Measurements from ENCODE around the gene MAST2. TPM values are rescaled to one million over a fixed set of nuclear protein-coding genes. Genes with fewer than 3 reads are reported as not detected.

The MAST2 gene
- total RNA-seq, 4 donors from 2014 or later: 31.1 to 76.9 (median 73.4) TPM

- no peaks in the 10 kb centered on the region for H3K27me3 ChIP-seq
- peaks cover 0 to 29% of the 10 kb centered on the region in 2 donors for H3K36me3 ChIP-seq
- H3K9me3 ChIP-seq: no peaks in the 10 kb centered on the region
- H3K4me3 ChIP-seq: no peak overlapping the region
- H3K4me1 ChIP-seq: no peaks in the 10 kb centered on the region
- TF ChIP-seq POLR2AphosphoS5 (IDR thresholded peaks at IDR 0.05): no peak
- no peak for TF ChIP-seq CTCF (IDR thresholded peaks at IDR 0.05)
- no peak for TF ChIP-seq EP300 (IDR thresholded peaks at IDR 0.05)
- TF ChIP-seq POLR2A (IDR thresholded peaks at IDR 0.05): no peak
- 93 to 100% methylated on average over 1 to 3 of the region's 7 CpGs for WGBS, 2 donors (ENCODE audit: low coverage in 1 of 2)
- H3K27ac ChIP-seq: no peak overlapping the region
- no peak for ATAC-seq
Measured at GRCh38 chr1:46019348-46019747, 215.9 kb downstream of the MAST2 start.

GRCh38 chr1:46020010-46020409 lies 216.6 kb downstream of the MAST2 start:
- ATAC-seq: peak; percentile 28
- H3K36me3 ChIP-seq: peaks cover 0 to 35% of the 10 kb centered on the region in 2 donors
- H3K27ac ChIP-seq: no peak overlapping the region
- H3K4me1 ChIP-seq: no peaks in the 10 kb centered on the region
- TF ChIP-seq CTCF (IDR thresholded peaks at IDR 0.05) (no peak), POLR2A (IDR thresholded peaks at IDR 0.05) (no peak), POLR2AphosphoS5 (IDR thresholded peaks at IDR 0.05) (no peak), EP300 (IDR thresholded peaks at IDR 0.05) (no peak)
- H3K9me3 ChIP-seq: no peaks in the 10 kb centered on the region
- no peak overlapping the region for H3K4me3 ChIP-seq
- WGBS, 2 donors (ENCODE audit: low coverage in 1 of 2): 45 to 92% methylated on average over 2 to 4 of the region's 4 CpGs
- H3K27me3 ChIP-seq: no peaks in the 10 kb centered on the region

GRCh38 chr1:46021046-46021996 lies 217.9 kb downstream of the MAST2 start:
- peaks cover 0 to 37% of the 10 kb centered on the region in 2 donors for H3K36me3 ChIP-seq
- H3K27ac ChIP-seq: no peak overlapping the region
- no peak for TF ChIP-seq EP300 (IDR thresholded peaks at IDR 0.05)
- no peak for TF ChIP-seq POLR2A (IDR thresholded peaks at IDR 0.05)
- no peak for TF ChIP-seq CTCF (IDR thresholded peaks at IDR 0.05)
- no peak for TF ChIP-seq POLR2AphosphoS5 (IDR thresholded peaks at IDR 0.05)
- H3K9me3 ChIP-seq: no peaks in the 10 kb centered on the region
- no peaks in the 10 kb centered on the region for H3K27me3 ChIP-seq
- no peak overlapping the region for H3K4me3 ChIP-seq
- no peak for ATAC-seq
- 93 to 97% methylated on average over 2 of the region's 2 CpGs for WGBS, 2 donors (ENCODE audit: low coverage in 1 of 2)
- no peaks in the 10 kb centered on the region for H3K4me1 ChIP-seq

GRCh38 chr1:46026531-46026930 lies 223.1 kb downstream of the MAST2 start:
- no peak for ATAC-seq
- H3K36me3 ChIP-seq: peaks cover 0 to 78% of the 10 kb centered on the region in 2 donors
- no peak overlapping the region for H3K27ac ChIP-seq
- no peaks in the 10 kb centered on the region for H3K27me3 ChIP-seq
- peaks cover 0 to 5% (median 0%) of the 10 kb centered on the region in 3 donors for H3K4me1 ChIP-seq
- WGBS, 2 donors (ENCODE audit: low coverage in 1 of 2): 66 to 75% methylated on average over 2 to 3 of the region's 3 CpGs
- no peaks in the 10 kb centered on the region for H3K9me3 ChIP-seq
- no peak overlapping the region for H3K4me3 ChIP-seq
- TF ChIP-seq CTCF (IDR thresholded peaks at IDR 0.05) (no peak), POLR2A (IDR thresholded peaks at IDR 0.05) (no peak), POLR2AphosphoS5 (IDR thresholded peaks at IDR 0.05) (no peak), EP300 (IDR thresholded peaks at IDR 0.05) (no peak)
